COLO668 (cell line): Measurements from ENCODE around the gene ATG4B.

ENCODE experiments used
- DNase-seq: peaks from one replicate; lab custom pipeline; 2025; ENCODE audit not compliant: unreplicated experiment; lab: John Stamatoyannopoulos, UW

The ATG4B gene

DNA sequence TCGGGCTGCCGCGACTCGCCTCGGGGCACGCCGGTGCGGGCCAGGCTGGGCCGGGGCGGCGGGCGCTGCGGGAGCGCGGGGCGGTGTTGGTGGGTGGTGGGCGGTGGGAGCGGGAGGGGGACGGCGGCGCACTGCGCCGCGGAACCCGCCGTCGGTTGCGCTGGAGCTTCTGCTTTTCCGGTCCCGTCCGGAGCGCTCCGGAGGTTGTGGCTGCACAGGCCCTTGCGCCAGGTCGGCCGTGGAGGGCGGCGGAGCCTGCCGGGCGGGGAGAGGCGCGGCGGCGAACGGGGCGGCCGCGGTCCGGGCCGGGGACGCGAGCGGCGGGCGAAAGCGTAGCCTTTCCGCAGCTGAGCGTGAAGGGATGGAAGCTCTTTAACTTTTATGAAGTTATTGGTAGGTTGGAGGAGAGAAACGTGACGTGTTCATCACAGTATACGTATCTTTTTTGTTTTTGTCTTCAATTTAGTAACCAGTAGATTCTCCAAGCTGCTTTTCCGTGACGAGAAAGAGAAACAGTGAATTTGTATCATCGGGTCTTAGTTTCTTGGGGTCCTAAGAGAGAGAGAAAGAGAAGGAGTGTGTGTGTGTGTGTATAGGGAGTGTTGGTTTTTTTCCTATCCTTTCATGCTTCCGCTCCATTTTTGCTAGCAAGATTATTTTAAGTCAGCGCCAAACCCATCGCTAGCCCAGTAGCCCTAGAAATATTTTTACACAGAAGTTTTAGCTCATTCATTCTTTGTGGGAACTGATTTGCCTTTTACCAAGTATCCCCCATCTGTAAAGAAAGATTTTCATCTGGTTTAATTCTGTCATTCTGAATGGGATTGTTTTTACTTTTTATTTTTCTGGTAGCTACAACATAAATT lies 535 bp downstream of the ATG4B start:
- DNase-seq = peak; percentile 47

DNA sequence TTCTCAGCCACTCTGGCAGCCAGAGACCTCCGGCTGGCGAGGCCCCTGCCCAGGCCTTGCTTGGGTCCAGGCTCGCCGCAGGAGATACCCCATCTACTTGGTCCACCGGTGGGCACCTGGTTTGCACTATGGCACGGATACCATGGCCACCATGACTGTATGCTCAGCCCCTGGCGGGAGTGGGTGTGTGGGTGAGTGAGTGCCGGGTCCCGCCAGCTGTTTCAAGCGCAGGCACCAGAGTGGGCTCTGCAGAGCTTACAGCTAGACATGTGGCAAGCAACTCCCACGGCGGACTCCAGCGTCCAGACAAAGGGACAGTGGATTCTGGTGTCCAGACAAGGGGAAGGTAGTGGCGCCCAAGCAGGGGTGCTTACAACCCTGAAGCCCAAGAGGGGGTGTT lies 1.4 kb downstream of the ATG4B start:
- no peak for DNase-seq

DNA sequence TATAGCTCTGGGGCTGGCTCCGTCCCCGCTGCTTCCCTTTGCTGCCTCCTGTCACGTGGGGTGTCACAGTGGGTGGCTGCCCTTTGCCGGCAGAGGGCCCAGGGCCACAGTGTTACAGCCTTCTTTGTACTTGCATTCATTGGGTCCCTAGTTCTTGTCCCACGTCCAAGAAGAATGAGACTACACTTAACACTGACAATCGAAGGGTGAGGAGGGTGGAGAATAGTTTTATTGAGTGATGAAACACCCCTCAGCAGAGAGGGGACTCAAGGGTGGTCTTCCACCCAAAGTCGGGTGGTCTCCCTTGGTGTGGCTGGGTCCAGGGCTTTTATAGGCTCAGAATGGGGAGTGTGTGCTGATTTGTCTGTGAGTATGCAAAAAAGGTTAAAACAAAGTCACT lies 1.9 kb downstream of the ATG4B start:
- no peak for DNase-seq

DNA sequence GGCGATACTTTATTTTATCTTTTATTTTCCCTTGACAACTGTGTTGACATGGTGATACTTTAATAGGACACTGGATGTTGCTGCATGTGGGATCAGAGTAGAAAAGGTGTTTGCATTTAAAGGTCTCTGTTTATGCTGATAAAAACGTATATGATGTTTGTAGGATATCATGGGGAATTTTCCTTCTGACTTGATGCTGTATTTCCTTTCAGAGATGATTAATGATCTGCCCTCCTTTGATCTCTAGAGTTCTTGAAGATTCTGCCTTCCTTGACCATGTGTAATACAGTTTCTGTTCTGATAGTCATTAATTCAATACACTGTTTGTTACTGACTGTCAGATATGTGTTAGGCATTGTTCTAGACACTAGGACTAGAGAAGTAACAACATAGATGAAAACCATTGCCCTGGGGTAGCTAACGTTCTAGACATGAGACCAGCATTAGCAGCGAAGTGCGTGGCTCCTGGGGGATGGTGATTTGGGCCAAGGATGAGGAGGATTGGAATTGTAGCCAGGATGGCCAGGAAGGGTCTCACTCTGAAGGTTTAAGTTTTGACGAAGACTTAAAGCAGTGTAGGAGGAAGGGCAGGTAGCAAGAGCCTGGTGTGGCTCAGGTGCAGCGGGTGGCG lies 2.8 kb downstream of the ATG4B start:
- DNase-seq = no peak

DNA sequence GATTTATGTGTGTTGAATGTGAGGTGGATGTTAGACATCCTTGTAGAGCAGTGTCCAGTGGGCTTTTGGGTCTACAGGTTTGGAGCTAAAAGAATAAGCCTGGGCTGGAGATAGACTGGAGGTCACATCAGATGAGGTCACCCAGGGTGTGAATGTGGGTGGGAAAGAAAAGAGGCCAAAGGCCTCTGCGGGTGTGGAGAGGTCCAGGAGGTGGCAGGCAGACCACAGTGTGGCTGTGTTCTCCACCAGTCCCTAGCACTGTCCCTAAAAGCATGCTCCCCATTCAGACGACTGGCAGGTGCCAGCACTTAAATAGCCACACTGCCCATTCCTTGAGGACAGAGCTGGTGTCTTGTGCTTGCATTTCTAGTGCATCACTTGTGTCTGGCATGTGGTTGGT lies 4.1 kb downstream of the ATG4B start:
- DNase-seq = no peak

DNA sequence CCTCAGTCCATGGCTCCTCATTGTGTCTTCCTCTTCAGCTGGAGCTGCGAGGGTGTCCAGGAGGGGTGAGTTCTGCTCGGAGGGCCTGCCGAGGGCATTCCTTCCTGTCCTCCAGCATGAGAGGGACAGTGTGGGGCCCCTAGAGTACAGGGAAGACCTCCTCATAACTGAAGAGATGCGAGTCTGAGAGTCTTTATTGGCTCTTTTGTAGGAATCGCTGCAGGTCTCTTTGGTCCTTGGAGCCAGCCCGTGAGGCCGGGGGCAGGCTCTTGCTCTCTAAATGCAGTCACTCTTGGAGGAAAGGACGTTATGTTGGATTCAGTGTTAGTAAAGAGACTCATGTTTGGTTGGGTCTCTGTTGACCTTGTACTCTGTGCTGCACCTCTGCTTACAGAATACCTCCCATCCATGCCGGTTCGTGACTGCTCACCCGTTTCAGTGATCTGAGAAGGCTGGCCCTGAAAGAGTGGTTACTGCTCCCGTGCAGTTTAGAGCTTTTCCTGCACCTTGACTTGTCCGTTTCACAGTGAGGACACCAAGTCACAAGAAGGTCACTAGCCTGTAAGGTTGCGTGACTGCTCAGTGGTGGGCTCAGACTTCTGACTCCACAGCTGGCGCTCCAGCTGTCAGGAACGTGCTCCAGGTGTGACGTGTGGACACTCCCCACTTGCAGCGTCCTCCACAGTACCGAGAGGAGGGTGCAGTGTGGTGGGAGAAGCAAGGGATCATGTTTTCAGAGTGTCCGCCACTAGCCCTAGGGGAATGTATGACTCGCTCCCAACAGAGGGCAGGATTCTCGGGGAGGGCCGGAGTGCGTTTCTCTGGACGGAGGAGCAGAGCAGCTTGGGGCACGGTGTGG lies 7.8 kb downstream of the ATG4B start:
- DNase-seq = no peak

DNA sequence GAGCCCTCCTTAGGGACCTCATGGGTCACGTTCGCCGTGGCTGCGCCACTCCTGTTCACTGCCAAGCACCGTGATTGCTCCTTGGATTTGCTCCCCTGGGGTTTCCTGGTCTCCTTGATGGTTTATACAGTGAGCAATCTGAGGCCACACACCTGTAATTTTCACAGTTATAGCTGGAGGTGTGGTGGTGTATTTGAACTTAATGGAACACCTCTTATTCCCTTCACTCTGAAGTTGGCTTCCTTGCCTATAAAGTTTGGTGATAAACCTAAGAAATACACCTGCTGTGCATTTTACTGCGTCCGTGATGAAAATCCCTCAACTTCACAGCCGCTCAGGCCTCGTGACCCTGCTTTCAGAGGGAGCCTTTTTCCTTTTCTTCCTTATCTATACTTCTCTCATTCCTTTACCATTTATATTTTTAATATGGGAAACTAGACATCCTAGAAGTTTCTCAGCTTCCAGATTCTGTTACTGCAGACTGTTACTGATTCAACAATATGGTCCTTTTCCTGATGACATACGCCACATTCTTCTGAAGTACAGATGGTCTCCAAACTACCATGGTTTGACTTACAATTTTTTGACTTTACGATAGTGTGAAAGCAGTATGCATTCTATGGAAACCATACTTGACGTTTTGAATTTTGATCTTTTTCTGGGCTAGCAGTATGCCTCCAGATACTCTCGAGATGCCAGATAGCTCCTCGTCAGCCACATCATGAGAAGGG lies 8.6 kb downstream of the ATG4B start:
- no peak for DNase-seq

DNA sequence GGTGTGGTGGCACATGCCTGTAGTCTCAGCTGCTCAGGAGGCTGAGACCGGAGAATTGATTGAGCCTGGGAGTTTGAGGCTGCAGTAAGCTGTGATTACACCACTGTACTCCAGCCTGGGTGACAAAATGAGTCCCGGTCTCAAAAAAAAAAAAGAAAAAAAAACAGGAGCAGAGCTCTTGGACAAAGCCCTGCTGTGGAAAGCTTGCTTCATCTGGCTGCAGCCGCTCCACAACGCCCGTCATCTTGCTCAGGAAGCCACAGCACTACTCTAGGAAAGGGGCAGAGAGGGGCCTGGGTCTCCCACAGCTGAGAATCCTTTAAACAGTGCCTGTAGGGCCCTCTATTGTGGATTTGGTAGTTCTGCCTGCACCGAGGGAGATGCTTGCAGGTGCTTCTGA lies 11.0 kb downstream of the ATG4B start:
- no peak for DNase-seq

DNA sequence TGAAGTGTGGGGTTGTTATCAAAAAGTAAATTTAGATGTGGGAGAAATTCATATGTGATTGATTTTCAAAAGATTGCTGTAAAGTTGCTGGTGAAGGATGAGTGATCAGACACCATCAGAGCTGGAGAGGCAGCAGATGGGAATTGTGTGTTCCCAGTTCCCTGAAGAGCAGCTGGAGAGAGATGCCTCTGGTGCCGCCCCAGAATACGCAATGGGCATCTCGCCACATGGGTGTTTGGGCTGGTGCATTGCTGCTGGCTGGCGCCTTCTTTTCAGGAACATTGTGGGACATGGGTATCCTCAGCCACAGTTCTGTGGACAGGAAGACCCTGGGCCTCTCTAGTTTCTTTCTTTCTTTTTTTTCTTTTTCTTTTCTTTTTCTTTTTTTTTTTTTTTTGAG lies 11.9 kb downstream of the ATG4B start:
- DNase-seq = no peak

DNA sequence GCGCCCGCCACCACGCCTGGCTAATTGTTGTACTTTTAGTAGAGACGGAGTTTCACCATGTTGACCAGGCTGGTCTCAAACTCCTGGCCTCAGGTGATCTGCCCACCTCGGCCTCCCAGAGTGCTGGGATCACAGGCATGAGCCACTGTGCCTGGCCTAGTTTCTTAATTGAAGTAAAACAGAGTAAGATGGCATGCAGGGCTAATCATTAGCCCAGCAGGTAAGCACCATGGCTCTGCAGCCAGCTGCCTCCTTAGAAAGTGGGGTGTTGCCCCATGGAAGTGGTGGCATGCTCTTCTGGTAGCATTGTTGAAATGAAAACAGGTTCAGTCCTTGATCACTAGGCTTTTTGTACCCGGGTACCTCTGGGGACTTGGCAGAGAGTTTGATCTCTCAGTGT lies 12.4 kb downstream of the ATG4B start:
- DNase-seq = no peak

DNA sequence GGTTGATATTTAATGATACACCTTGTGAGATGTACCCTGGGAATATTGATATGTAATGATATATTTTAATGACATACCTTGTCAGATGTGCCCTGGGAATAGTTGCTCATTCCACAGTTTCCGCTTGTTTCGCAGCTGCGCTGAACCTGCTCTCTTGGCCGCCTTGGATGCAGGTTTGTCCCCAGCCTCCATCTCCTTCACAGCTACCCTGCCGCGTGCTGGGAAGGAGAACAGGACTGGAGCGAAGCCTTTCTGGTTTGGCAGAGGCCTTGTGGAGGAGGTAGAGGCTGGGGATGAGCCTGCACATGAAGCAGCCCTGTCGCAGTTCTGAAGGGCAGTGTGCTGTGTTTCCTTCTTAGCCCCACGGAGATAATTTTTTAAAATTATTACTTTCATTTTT lies 14.6 kb downstream of the ATG4B start:
- no peak for DNase-seq

DNA sequence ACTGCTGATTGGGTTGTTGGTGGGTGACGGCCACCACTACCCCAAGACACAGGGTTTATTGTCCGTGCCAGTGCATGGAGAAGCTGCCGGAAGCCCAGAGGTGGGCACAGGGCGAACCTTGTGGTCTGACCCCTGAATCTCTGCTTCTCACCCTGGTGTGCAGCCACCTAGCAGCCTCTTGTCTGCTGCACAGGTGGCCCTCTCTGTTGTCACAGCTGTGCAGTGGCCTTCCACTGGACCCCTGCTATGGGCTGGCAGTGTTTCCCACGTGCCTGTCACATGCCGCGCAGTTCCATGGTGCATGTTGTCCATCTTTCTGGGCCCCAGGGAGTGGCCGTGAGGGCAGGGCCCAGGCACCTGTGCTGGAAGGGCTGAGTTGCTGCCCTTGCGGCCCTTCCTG lies 15.2 kb downstream of the ATG4B start:
- no peak for DNase-seq

DNA sequence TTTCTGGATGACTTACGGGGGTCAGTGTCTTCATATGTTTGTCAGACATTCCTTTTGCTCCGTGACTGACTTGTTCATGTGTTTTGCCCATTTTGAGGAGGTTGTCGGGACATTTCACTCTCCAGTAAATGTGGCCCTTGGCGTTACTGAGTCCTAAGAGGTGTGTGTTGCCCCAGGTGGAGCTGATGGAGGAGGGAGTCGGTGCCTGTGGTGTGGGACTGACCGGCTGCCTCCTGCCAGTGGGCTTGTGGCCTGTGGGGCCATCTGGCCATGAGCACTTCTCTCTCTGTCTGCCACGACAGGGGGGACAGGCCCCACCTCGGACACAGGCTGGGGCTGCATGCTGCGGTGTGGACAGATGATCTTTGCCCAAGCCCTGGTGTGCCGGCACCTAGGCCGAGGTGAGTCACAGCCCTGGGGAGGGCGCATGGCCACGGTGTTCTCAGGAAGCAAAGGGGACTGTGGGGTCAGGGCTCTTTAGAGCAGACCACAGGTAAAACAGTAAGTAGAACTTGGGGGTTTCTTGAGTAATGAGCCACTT lies 15.8 kb downstream of the ATG4B start:
- DNase-seq = no peak

DNA sequence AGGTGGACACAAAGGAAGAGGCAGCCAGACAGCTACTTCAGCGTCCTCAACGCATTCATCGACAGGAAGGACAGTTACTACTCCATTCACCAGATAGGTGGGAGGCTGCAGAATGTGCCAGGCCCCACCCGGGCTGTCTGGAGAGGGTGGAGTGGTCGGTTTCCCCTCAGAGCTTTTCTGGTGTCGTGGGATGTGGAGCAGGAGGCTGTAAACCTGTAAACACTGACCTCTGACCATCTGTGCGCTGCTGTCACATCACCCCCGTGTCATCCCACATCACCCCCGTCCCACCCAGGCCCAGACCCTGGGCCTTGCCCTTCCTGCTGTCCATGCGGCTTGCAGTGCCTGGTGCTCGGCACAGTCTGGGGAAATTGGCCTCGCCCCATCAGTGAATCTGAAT lies 17.1 kb downstream of the ATG4B start:
- no peak for DNase-seq

DNA sequence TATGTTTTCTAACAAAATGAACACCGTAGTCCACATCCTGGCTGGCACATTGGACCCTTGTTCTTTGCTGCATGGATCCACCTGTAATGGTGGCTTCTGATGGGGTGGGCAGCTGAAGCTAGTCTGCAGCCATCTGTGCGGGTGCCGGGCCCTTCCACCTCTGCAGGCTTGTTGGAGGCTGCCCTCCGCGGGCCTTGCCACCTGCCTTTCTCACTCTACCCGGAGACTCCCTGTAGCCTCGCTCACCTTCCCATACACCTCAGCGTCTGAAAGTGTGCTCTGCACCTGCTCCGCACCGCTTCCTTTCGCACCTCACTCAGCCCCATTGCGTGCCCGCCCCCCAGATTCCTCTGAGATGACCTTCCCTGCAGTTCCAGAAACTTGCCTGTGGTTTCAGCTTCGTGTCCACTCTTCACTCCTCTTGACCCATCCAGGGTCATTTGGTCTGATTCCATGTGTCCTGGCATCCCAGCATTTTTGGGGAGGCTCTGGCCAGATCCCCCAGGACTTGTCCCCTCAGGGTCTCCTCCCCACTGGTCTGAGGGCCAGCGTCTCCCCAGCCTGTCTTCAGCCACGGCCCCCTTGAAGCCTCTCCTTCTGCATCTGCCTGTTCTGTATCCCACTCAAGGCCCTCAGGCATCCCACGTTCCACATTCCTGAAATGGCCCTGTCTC lies 18.2 kb downstream of the ATG4B start:
- DNase-seq = no peak

DNA sequence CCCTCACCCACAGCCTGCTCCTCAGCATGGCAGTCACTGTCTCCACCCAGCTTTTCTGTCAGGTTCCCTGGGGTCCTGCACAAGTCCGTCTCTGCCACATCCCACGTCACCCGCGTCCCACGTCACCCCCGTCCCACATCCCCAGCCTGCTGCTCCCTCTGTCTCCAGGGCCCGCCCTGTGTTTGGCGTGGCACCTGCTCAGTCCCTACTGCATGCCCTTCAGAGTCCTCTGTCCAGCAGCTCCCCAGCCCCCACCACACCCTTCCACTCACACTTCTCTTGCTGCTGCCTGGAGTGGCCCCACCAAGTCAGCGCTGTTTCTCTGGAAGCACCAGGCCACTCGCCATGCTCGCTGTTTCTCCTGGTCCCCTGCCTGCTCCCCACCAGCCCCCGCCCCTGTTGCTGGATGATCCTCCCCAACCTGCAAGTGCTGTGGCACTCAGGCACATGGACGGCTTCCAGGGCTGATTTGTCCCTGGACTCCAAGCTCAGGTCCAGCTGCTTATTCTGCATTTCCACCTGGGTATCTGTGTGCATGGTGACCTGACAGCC lies 18.8 kb downstream of the ATG4B start:
- DNase-seq = no peak

DNA sequence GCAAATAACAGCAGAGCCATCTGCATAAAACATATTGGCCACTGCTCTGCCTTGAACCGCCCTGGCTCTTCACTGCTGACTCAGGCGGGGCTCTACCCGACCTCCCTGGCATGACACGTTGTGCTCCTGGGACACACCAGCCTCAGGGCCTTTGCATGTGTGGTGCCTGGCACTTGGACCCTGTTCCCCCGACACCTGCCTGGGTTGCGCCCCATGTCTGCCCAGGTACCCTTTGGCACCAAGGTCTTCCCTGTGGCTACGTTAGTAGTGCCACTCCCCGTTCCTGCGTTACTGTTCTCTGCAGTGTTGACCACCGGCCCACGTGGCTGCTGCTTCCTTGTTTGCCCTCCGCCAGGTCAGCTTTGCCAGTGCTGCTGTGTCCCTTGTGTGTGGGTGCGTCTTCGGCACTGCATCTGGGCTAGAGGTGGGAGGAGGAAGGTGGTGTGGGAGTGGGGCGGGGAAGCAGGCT lies 20.3 kb downstream of the ATG4B start:
- DNase-seq = no peak

DNA sequence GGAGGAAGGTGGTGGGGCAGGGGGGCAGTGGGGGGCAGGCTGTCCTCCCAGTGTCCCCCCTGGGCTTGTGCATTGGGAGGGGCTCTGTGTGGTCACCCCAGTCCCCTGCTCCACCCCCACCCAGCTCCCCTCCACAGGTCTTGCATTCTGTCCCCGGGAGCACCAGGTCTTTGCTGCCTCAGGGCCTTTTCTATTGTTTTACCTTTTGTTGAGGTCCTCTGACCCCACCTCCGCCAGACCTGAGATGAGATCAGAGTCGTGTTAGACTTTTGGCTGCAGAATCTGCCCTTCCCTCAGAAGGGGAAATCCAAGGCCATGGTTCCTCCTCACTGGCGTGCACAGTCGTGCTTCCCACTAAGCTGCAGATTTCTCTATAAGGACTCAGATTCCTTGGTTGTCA lies 20.8 kb downstream of the ATG4B start:
- no peak for DNase-seq

DNA sequence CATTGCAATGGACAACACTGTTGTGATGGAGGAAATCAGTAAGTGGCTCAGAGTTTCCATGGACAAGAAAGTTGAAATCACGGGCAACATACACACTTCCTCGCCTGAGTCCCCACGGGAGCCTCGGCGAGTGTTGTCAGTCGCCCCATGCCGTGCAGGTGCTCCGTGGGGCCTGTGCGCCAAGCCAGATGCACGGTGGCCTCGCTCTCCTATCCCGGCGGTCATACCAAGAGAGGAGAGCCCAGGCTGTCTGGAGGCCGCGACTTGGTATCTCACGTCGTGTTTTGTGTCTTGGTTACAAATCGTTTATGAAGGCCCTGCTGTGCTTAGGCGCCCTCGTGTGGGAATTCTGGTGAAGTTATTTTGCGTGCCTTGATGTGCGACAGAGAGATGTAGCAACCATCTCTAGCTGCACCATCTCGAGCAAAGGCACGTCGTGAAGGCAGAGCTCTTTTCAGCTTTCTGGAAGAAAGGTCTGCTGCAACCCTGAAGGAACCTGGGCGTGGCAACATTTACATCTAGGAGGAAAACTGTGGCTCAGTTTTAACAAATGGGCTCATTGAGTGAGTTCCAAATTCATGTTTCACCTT lies 21.8 kb downstream of the ATG4B start:
- DNase-seq = peak; percentile 61
